HepG2 (cell line): ENCODE results near the gene STRADB. TPM values are rescaled to one million over a fixed set of nuclear protein-coding genes. Genes with fewer than 3 reads are reported as not detected.
A peak's percentile ranks its signal among the peaks of the same experiment; 100 is the strongest.

ENCODE experiments used
- DNMT1 ChIP-seq: sonication (generic); formaldehyde crosslinking; IDR thresholded peaks from 2 replicates; pipeline ENCODE4 v1.5.1; 2020; ENCODE audit warnings: mild to moderate bottlenecking, missing genetic modification reagents
- GTF3A ChIP-seq: sonication (generic); formaldehyde crosslinking; conservative IDR thresholded peaks from 2 replicates; pipeline ENCODE4 v1.4.0; 2020; ENCODE audit warnings: mild to moderate bottlenecking, missing genetic modification reagents
- HOXA3 ChIP-seq: sonication (generic); formaldehyde crosslinking; IDR thresholded peaks from 2 replicates; pipeline ENCODE4 v1.5.0; 2020; ENCODE audit warnings: missing genetic modification reagents
- MTF2 ChIP-seq: sonication (generic); formaldehyde crosslinking; IDR thresholded peaks from 2 replicates; pipeline ENCODE4 v1.5.0; 2020; ENCODE audit warnings: missing genetic modification reagents, borderline replicate concordance
- NCOA2 ChIP-seq: sonication (generic); formaldehyde crosslinking; IDR thresholded peaks from 2 replicates; pipeline ENCODE4 v1.8.0; 2022; ENCODE audit warnings: inconsistent platforms
- NR3C1 ChIP-seq: sonication (generic); formaldehyde crosslinking; IDR thresholded peaks from 2 replicates; pipeline ENCODE4 v1.4.0; 2020; ENCODE audit warnings: missing genetic modification reagents
- ZEB1 ChIP-seq: IDR thresholded peaks from 2 replicates; pipeline ENCODE4 v1.6.1; 2012; ENCODE audit warnings: mild to moderate bottlenecking, low read depth, inconsistent platforms; ENCODE audit not compliant: insufficient replicate concordance
- ZFP62 ChIP-seq: sonication (generic); formaldehyde crosslinking; IDR thresholded peaks from 2 replicates; pipeline ENCODE4 v1.4.0; 2020; ENCODE audit warnings: missing genetic modification reagents
- ZGPAT ChIP-seq: IDR thresholded peaks from 2 replicates; pipeline ENCODE4 v1.6.1; 2016; ENCODE audit warnings: mild to moderate bottlenecking
- ZKSCAN8 ChIP-seq: IDR thresholded peaks from 2 replicates; pipeline ENCODE4 v1.6.1; 2016; ENCODE audit warnings: borderline replicate concordance, missing genetic modification reagents, missing compliant biosample characterization
- ZNF12 ChIP-seq: sonication (generic); formaldehyde crosslinking; IDR thresholded peaks from 2 replicates; pipeline ENCODE4 v1.5.0; 2020; ENCODE audit warnings: missing genetic modification reagents
- ZNF274 ChIP-seq: sonication (generic); formaldehyde crosslinking; IDR thresholded peaks from 2 replicates; pipeline ENCODE4 v1.5.1; 2020; ENCODE audit warnings: mild to moderate bottlenecking, missing genetic modification reagents
- ZNF296 ChIP-seq: sonication (generic); formaldehyde crosslinking; conservative IDR thresholded peaks from 2 replicates; pipeline ENCODE4 v1.5.0; 2020; ENCODE audit warnings: mild to moderate bottlenecking, missing genetic modification reagents
- ZNF329 ChIP-seq: sonication (generic); formaldehyde crosslinking; IDR thresholded peaks from 2 replicates; pipeline ENCODE4 v1.9.0; 2021; ENCODE audit warnings: low read depth, mild to moderate bottlenecking, missing genetic modification reagents
- ZNF44 ChIP-seq: sonication (generic); formaldehyde crosslinking; IDR thresholded peaks from 2 replicates; pipeline ENCODE4 v1.5.1; 2020; ENCODE audit warnings: mild to moderate bottlenecking, missing genetic modification reagents
- ZNF563 ChIP-seq: sonication (generic); formaldehyde crosslinking; IDR thresholded peaks from 2 replicates; pipeline ENCODE4 v1.8.0; 2022; ENCODE audit warnings: mild to moderate bottlenecking, moderate library complexity, missing genetic modification reagents
- ZNF891 ChIP-seq: sonication (generic); formaldehyde crosslinking; IDR thresholded peaks from 2 replicates; pipeline ENCODE4 v1.5.0; 2020; ENCODE audit warnings: mild to moderate bottlenecking, missing genetic modification reagents
- ZSCAN5A ChIP-seq: sonication (generic); formaldehyde crosslinking; IDR thresholded peaks from 2 replicates; pipeline ENCODE4 v1.8.0; 2022; ENCODE audit warnings: mild to moderate bottlenecking, missing genetic modification reagents, borderline replicate concordance
- polyA plus RNA-seq, 8 experiments: library from polyadenylated mRNA; depleted of rRNA in 3 of 8; stranded (reverse) in 7 of 8; unstranded in 1 of 8; fragments of >200 nt; fragmentation: Illumina TruSeq in 4 of 8; extraction: Trizol in 4 of 8; gene quantifications; 2 replicates each; pipeline versions ENCODE4 v1.2.1 to v1.2.3, GENCODE V29; 2011 to 2016; ENCODE audit warnings: low read depth in 4 of 8, missing spikeins in 1 of 8, mixed read lengths in 1 of 8; ENCODE audit not compliant: insufficient read depth in 1 of 8
- total RNA-seq, 5 experiments: library from RNA; depleted of rRNA; stranded (reverse); fragments of >200 nt; fragmentation: Illumina TruSeq; extraction: Trizol; gene quantifications; 2 replicates each; pipeline ENCODE4 v1.2.3, GENCODE V29; 2016; ENCODE audit warnings: low read depth in 1 of 5
- TF ChIP-seq, protein P1 (sequence below): sonication (generic); formaldehyde crosslinking; IDR thresholded peaks from 2 replicates; pipeline ENCODE4 v1.5.0; 2020; ENCODE audit warnings: missing genetic modification reagents
- TF ChIP-seq, protein P2 (sequence below): sonication (generic); formaldehyde crosslinking; conservative IDR thresholded peaks from 2 replicates; pipeline ENCODE4 v1.4.0; 2020; ENCODE audit warnings: missing genetic modification reagents
- TF ChIP-seq, protein P3 (sequence below): sonication (generic); formaldehyde crosslinking; IDR thresholded peaks from 2 replicates; pipeline ENCODE4 v1.4.0; 2020; ENCODE audit warnings: missing genetic modification reagents, borderline replicate concordance

The STRADB gene
- total and polyA plus RNA-seq, 2 of the 13 experiments (the other 11 are each of a cell fraction or from before 2014, with no cell fraction given): 34.1 to 66.6 TPM

DNA sequence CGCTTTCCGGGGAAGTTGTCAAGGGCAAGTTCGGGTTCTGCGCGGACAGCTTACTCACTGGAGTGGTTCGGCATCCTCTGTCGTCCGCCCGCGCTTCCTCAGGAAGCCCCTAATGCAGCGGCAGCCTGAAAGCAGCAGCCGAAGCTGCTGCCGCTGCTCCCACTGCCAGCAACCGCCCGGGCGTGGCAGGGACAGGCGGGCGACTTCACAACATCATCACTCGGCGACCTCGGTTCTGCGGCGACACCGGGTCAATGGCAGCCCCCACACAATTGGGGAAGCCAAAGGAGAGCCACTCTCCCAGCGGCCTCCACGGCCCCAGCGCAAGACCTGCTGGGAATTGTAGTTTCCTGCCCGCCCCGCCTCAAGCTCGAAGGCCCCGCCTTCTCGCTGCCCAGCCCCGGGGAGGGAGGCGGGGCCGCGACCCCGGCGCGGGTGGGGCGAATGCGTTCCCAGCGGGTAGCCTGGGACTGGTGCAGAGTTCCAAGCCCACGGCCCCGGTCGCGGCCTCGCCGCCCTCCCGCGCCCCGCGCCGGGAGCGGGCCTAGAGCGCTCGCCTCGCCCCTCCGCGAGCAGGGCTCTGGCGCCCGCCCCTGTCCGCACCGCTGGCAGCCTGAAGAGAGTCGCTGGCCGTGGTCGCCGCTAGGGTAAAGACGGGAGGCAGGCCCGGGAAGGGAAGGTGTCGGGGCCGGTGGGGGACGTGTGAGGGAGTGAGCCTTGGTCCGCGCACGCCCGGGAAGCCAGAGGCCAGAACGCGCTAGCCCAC lies at the start of gene STRADB, which contains the start of gene TRAK2 (continued):
- TF ChIP-seq ZNF12 (CRISPR knock-in tag): peak; percentile 74; the same call in 1 of the 2 replicates
- peak; percentile 44 for TF ChIP-seq ZNF274 (CRISPR knock-in tag)
- TF ChIP-seq ZFP62: peak; percentile 93
- TF ChIP-seq ZNF44: 0 out of 2 replicates have a peak, but pooled peaks have one; percentile 20
- TF ChIP-seq, protein P1, sequence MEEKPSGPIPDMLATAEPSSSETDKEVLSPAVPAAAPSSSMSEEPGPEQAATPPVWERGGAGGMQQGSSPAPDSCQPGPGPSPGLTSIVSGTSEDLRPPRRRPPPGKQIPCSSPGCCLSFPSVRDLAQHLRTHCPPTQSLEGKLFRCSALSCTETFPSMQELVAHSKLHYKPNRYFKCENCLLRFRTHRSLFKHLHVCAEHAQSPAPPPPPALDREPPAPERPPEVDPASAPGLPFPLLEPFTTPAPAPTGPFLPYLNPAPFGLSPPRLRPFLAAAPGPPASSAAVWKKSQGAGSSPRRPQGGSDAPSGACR (CRISPR knock-in tag): peak; percentile 98
- TF ChIP-seq NCOA2: peak; percentile 8; the same call in 1 of the 2 replicates
- TF ChIP-seq ZNF891 (CRISPR knock-in tag): peak; percentile 76
- peak; percentile 59; the same call in 1 of the 2 replicates for TF ChIP-seq ZKSCAN8 (CRISPR knock-in tag)
- no peak for TF ChIP-seq GTF3A (CRISPR knock-in tag)
- TF ChIP-seq ZNF296 (CRISPR knock-in tag): 0 out of 2 replicates have a peak, but pooled peaks have one; percentile 35
- TF ChIP-seq ZEB1: no peak
- TF ChIP-seq MTF2 (CRISPR knock-in tag): peak; percentile 93; the same call in 1 of the 2 replicates
- no peak for TF ChIP-seq ZSCAN5A (CRISPR knock-in tag)
- TF ChIP-seq HOXA3 (CRISPR knock-in tag): peak; percentile 98
- peak; percentile 98 for TF ChIP-seq ZGPAT (CRISPR knock-in tag)
- TF ChIP-seq, protein P2, sequence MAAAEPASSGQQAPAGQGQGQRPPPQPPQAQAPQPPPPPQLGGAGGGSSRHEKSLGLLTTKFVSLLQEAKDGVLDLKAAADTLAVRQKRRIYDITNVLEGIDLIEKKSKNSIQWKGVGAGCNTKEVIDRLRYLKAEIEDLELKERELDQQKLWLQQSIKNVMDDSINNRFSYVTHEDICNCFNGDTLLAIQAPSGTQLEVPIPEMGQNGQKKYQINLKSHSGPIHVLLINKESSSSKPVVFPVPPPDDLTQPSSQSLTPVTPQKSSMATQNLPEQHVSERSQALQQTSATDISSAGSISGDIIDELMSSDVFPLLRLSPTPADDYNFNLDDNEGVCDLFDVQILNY (CRISPR knock-in tag): peak; percentile 26; the same call in 1 of the 2 replicates
- TF ChIP-seq, protein P3, sequence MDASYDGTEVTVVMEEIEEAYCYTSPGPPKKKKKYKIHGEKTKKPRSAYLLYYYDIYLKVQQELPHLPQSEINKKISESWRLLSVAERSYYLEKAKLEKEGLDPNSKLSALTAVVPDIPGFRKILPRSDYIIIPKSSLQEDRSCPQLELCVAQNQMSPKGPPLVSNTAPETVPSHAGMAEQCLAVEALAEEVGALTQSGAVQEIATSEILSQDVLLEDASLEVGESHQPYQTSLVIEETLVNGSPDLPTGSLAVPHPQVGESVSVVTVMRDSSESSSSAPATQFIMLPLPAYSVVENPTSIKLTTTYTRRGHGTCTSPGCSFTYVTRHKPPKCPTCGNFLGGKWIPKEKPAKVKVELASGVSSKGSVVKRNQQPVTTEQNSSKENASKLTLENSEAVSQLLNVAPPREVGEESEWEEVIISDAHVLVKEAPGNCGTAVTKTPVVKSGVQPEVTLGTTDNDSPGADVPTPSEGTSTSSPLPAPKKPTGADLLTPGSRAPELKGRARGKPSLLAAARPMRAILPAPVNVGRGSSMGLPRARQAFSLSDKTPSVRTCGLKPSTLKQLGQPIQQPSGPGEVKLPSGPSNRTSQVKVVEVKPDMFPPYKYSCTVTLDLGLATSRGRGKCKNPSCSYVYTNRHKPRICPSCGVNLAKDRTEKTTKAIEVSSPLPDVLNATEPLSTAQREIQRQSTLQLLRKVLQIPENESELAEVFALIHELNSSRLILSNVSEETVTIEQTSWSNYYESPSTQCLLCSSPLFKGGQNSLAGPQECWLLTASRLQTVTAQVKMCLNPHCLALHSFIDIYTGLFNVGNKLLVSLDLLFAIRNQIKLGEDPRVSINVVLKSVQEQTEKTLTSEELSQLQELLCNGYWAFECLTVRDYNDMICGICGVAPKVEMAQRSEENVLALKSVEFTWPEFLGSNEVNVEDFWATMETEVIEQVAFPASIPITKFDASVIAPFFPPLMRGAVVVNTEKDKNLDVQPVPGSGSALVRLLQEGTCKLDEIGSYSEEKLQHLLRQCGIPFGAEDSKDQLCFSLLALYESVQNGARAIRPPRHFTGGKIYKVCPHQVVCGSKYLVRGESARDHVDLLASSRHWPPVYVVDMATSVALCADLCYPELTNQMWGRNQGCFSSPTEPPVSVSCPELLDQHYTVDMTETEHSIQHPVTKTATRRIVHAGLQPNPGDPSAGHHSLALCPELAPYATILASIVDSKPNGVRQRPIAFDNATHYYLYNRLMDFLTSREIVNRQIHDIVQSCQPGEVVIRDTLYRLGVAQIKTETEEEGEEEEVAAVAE (CRISPR knock-in tag): peak; percentile 68; the same call in 1 of the 2 replicates
- TF ChIP-seq ZNF563 (CRISPR knock-in tag): peak; percentile 97
- peak; percentile 43; the same call in 1 of the 2 replicates for TF ChIP-seq DNMT1 (CRISPR knock-in tag)
- peak; percentile 66; the same call in 1 of the 2 replicates for TF ChIP-seq ZNF329
- no peak for TF ChIP-seq NR3C1
